Activated CD4-positive, alpha-beta T cell treated with anti-CD3 and anti-CD28 coated beads for 36 hours (primary cell): ENCODE data around the gene MED14. TPM values are rescaled to one million over a fixed set of nuclear protein-coding genes. Genes with fewer than 3 reads are reported as not detected.

ENCODE experiments used
- ATAC-seq: fragments of 200-7000 bp; cut with Tn5 transposase; one replicate; pipeline ENCODE4 v1.10.0; 2021; ENCODE audit warnings: mild to moderate bottlenecking, moderate library complexity
- CTCF ChIA-PET: fragments of 350-600 bp; sonication (Branson Sonifier 250); formaldehyde crosslinking; loops from one replicate; lab custom pipeline; 2021; ENCODE audit warnings: antibody characterized with exemption; lab: Charles Lee
- POLR2A ChIA-PET: fragments of 350-600 bp; sonication (Branson Sonifier 250); formaldehyde crosslinking; loops from one replicate; lab custom pipeline; 2021; ENCODE audit warnings: antibody characterized with exemption, inconsistent platforms; lab: Charles Lee
- DNase-seq: peaks from one replicate; pipeline ENCODE4 v3.0.0-alpha.2; 2020
- H3K27ac Mint-ChIP-seq: one replicate; pipeline ENCODE4 v1.8.0; 2021; ENCODE audit warnings: mixed read lengths
- H3K27me3 Mint-ChIP-seq: one replicate; pipeline ENCODE4 v1.8.0; 2021; ENCODE audit warnings: mixed read lengths
- H3K36me3 Mint-ChIP-seq: one replicate; pipeline ENCODE4 v1.8.0; 2021; ENCODE audit warnings: low read depth, mixed read lengths
- H3K4me1 Mint-ChIP-seq: one replicate; pipeline ENCODE4 v1.8.0; 2021; ENCODE audit warnings: mixed read lengths
- H3K4me3 Mint-ChIP-seq: one replicate; pipeline ENCODE4 v1.8.0; 2021; ENCODE audit warnings: mild to moderate bottlenecking, moderate library complexity, mixed read lengths
- H3K9me3 Mint-ChIP-seq: one replicate; pipeline ENCODE4 v1.8.0; 2021; ENCODE audit warnings: low read depth, mixed read lengths
- intact Hi-C, 2 experiments: fragments of 100-400 bp; cut with DNase I in 1 of 2; cut with micrococcal nuclease in 1 of 2; formaldehyde crosslinking; loops; one replicate each; pipeline versions ENCODE4 v1.14.2 to v1.15.1; 2022 to 2024; cut with DNase I, micrococcal nuclease
- total RNA-seq, 2 experiments: library from RNA; stranded (reverse); gene quantifications; one replicate each; pipeline ENCODE4 v1.2.3, GENCODE V29; 2021

Gene MED14
- total RNA-seq, 2 experiments from 2014 or later = 51.0 to 60.1 TPM

- Mint-ChIP-seq H3K36me3 (peaks cover 28% of the 10 kb centered on the region), H3K27me3 (no peaks in the 10 kb centered on the region), H3K4me3 (peak overlapping the region; percentile 79), H3K27ac (peak overlapping the region; percentile 96), H3K9me3 (no peaks in the 10 kb centered on the region), H3K4me1 (peaks cover 29% of the 10 kb centered on the region)
- CTCF ChIA-PET = interaction anchor here (0.6 kb wide), 1 partner anchor 91 kb away, joined by 3 read pairs; no protein-coding TSS in a partner anchor
- DNase-seq = peak; percentile 59
- POLR2A ChIA-PET = no interaction called here
- intact Hi-C loops = loop anchor here (1.0 to 10.0 kb wide), 5 partner anchors 64 to 1840 kb away; partner anchors contain the start of genes ATP6AP2 (in 1 of the 2), MED14 (in 1 of the 2), MID1IP1 (in 1 of the 2) and USP9X (in 1 of the 2)
- ATAC-seq = peak; percentile 49
Measured at GRCh38 chrX:40644821-40645358, 90.5 kb downstream of the MED14 start.

DNA sequence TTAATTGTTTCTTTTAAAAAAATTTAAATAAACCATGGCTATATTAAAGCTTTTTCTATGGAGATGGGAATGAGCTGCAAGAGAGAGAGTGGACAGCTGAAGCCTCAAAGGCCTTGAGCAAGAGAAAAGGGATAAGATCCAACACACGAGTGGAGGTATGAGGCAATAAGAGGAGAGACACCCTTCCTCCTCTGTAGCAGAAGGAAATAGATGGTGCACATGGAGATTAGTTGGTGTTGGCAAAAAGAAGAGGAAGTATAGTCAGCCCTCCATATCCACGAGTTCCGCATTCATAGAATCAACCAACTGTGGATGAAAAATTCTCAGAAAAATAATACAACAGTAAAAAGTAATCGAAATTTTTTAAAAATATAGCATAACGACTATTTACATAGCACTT is 91.2 kb downstream of the MED14 start:
- DNase-seq = no peak
- Mint-ChIP-seq H3K9me3 (no peaks in the 10 kb centered on the region), H3K27ac (peak overlapping the region; percentile 72), H3K4me1 (peaks cover 29% of the 10 kb centered on the region), H3K4me3 (peak overlapping the region; percentile 52), H3K36me3 (peaks cover 28% of the 10 kb centered on the region), H3K27me3 (no peaks in the 10 kb centered on the region)
- POLR2A ChIA-PET = no interaction called here
- intact Hi-C loops = loop anchor here (1.0 to 10.0 kb wide), 4 partner anchors 63 to 1839 kb away; partner anchors contain the start of genes ATP6AP2 (in 1 of the 2), MID1IP1 (in 1 of the 2) and USP9X (in 1 of the 2)
- CTCF ChIA-PET = interaction anchor here (0.6 to 1.4 kb wide), 3 partner anchors 27 to 232 kb away, joined by 3 to 5 read pairs (median 3); no protein-coding TSS in a partner anchor
- ATAC-seq = no peak

- intact Hi-C loops = no loop called here
Measured at GRCh38 chrX:40637687-40638086, 97.7 kb downstream of the MED14 start.

DNA sequence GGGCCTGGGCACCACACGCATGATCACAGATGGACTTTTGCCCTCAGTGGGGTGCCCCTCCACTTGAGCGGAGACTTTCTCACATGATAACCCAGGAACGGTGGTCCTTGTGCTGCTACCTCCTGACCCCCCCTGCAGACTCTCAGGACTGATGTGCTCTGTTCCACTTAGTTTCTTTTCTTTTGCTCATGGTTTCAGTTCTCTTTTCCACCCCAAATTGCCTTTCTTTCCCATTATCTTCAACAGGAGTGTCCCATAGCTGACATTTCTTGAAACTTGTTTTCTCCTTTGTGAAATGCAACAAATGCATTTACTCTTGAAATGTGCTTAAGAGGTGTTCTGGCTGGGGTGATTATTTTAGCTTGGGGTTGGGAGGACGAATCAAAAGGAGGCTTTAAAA is 103.1 kb downstream of the MED14 start:
- ATAC-seq (no peak), DNase-seq (no peak)
- Mint-ChIP-seq H3K27ac (peak overlapping the region; percentile 69), H3K27me3 (no peaks in the 10 kb centered on the region), H3K4me1 (peaks cover 7% of the 10 kb centered on the region), H3K9me3 (no peaks in the 10 kb centered on the region), H3K36me3 (peaks cover 23% of the 10 kb centered on the region), H3K4me3 (no peak overlapping the region)
- CTCF ChIA-PET = interaction anchor here (1.0 to 1.4 kb wide), 4 partner anchors 11 to 162 kb away, joined by 3 to 5 read pairs (median 4); no protein-coding TSS in a partner anchor
- intact Hi-C loops = loop anchor here in 1 of 2 experiments (5.0 kb wide), 1 partner anchor 40 kb away; no protein-coding TSS in a partner anchor
- POLR2A ChIA-PET = no interaction called here

More at GRCh38 chrX:40637687-40638086, 97.7 kb downstream of the MED14 start:
- no peaks in the 10 kb centered on the region for H3K9me3 Mint-ChIP-seq
- H3K36me3 Mint-ChIP-seq = peaks cover 37% of the 10 kb centered on the region
- no peak for ATAC-seq
- CTCF ChIA-PET = no interaction called here
- DNase-seq = no peak
- no peaks in the 10 kb centered on the region for H3K27me3 Mint-ChIP-seq
- peaks cover 20% of the 10 kb centered on the region for H3K4me1 Mint-ChIP-seq
- H3K27ac Mint-ChIP-seq = no peak overlapping the region
- no peak overlapping the region for H3K4me3 Mint-ChIP-seq
- POLR2A ChIA-PET = no interaction called here

GRCh38 chrX:40628506-40628905 is 106.8 kb downstream of the MED14 start:
- ChIA-PET POLR2A (no interaction called here), CTCF (interaction anchor here (1.3 kb wide), 1 partner anchor 85 kb away, joined by 3 read pairs; no protein-coding TSS in a partner anchor)
- Mint-ChIP-seq H3K4me3 (no peak overlapping the region), H3K36me3 (peaks cover 8% of the 10 kb centered on the region), H3K9me3 (no peaks in the 10 kb centered on the region), H3K27me3 (no peaks in the 10 kb centered on the region), H3K27ac (no peak overlapping the region), H3K4me1 (peaks cover 4% of the 10 kb centered on the region)
- intact Hi-C loops = no loop called here
- ATAC-seq = no peak
- DNase-seq = no peak

- no peak overlapping the region for H3K4me3 Mint-ChIP-seq
- no peaks in the 10 kb centered on the region for H3K9me3 Mint-ChIP-seq
- intact Hi-C loops = no loop called here
- CTCF ChIA-PET = interaction anchor here (1.1 kb wide), 1 partner anchor 169 kb away, joined by 3 read pairs; no protein-coding TSS in a partner anchor
- ATAC-seq (no peak), DNase-seq (no peak)
- H3K4me1 Mint-ChIP-seq = no peaks in the 10 kb centered on the region
- H3K27ac Mint-ChIP-seq = no peak overlapping the region
- no peaks in the 10 kb centered on the region for H3K36me3 Mint-ChIP-seq
- POLR2A ChIA-PET = no interaction called here
- no peaks in the 10 kb centered on the region for H3K27me3 Mint-ChIP-seq
Measured at GRCh38 chrX:40625294-40625693, 110.0 kb downstream of the MED14 start.

DNA sequence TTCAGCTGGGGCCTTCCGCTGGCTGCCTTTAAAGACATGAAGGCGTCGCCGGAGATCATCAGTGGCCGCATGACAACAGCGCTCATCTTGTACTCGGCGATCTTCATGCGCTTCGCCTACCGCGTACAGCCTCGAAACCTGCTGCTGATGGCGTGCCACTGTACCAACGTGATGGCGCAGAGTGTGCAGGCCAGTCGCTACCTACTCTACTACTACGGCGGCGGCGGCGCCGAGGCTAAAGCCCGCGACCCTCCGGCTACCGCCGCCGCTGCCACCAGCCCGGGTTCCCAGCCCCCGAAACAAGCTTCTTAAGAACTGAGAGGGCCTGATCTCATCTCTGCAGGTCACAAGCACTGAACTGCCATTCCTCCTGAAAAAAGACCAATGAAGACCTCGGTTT is 111.7 kb downstream of the MED14 start:
- Mint-ChIP-seq H3K27ac (no peak overlapping the region), H3K4me1 (no peaks in the 10 kb centered on the region), H3K9me3 (no peaks in the 10 kb centered on the region), H3K27me3 (no peaks in the 10 kb centered on the region), H3K4me3 (no peak overlapping the region), H3K36me3 (no peaks in the 10 kb centered on the region)
- DNase-seq (no peak), ATAC-seq (no peak)
- POLR2A ChIA-PET = no interaction called here
- CTCF ChIA-PET = no interaction called here
- intact Hi-C loops = no loop called here

DNA sequence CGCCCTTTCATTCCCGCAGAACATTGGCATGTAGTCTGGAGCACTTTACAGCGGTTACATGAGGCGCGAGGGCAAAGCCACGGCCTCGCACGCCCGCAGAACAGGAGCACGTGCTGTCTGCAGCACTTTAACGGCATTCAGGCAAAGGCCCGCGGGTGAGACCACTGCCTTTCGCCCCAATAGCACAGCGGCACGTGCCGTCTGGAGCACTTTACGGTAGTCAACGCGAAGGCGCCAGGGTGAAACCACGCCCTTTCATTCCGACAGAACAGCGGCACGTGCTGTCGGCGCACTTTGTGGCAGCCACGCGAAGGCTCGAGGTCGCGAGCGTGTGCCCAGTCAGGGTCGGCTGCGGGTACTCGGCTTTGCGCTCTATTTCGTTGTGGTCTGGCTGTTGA is 112.2 kb downstream of the MED14 start, which contains the start of gene MPC1L:
TSS of gene MPC1L (plus strand) at position 290 of the 398 bp plus-strand sequence. CDS start 138 bp downstream, outside the sequence.
- Mint-ChIP-seq H3K36me3 (no peaks in the 10 kb centered on the region), H3K4me3 (no peak within 1 kb of the TSS), H3K4me1 (no peaks in the 10 kb centered on the region), H3K9me3 (no peaks in the 10 kb centered on the region), H3K27me3 (no peaks in the 10 kb centered on the region), H3K27ac (no peak within 1 kb of the TSS)
- ChIA-PET POLR2A (no interaction called here), CTCF (no interaction called here)
- intact Hi-C loops = no loop called here
- DNase-seq = no peak
- no peak for ATAC-seq

DNA sequence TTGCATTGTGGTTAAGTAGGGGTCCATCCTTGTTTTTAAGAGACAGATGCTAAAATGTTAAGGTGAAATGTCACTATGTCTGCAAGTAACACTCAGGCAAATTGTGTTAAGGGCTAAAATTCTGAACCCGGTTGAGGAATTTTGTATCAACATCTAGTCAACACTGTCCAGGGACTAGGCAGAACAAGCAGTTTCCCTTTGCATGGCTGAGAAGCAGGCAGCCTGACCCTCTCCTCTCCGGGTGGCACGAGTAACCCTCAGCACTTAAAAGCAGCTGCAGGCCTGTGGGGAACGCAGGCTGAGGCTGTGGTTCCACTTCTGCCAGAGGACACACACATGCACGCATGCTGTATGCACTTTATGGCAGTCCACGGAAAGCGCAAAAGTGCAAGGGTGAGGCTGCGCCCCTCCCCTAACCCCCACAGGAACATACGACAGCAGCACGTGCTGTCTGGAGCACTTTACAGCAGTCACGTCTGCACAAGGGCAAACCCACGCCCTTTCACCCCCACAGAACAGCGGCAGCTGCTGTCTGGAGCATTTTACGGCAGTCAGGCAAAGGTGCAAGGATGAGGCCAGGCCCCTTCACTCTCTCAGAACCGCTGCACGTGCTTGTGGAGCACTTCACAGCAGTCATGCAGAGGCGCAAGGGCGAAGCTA is 112.7 kb downstream of the MED14 start:
- H3K4me1 Mint-ChIP-seq = no peaks in the 10 kb centered on the region
- H3K27me3 Mint-ChIP-seq = no peaks in the 10 kb centered on the region
- no peaks in the 10 kb centered on the region for H3K9me3 Mint-ChIP-seq
- H3K36me3 Mint-ChIP-seq = no peaks in the 10 kb centered on the region
- ChIA-PET POLR2A (no interaction called here), CTCF (no interaction called here)
- H3K4me3 Mint-ChIP-seq = no peak overlapping the region
- no peak for ATAC-seq
- no peak overlapping the region for H3K27ac Mint-ChIP-seq
- intact Hi-C loops = no loop called here
- no peak for DNase-seq

GRCh38 chrX:40617566-40617965 is 117.8 kb downstream of the MED14 start:
- H3K27me3 Mint-ChIP-seq = no peaks in the 10 kb centered on the region
- ATAC-seq (no peak), DNase-seq (no peak)
- no peaks in the 10 kb centered on the region for H3K4me1 Mint-ChIP-seq
- intact Hi-C loops = no loop called here
- POLR2A ChIA-PET = no interaction called here
- no peak overlapping the region for H3K27ac Mint-ChIP-seq
- H3K36me3 Mint-ChIP-seq = no peaks in the 10 kb centered on the region
- no peaks in the 10 kb centered on the region for H3K9me3 Mint-ChIP-seq
- CTCF ChIA-PET = interaction anchor here (1.1 to 1.8 kb wide), 2 partner anchors 12 to 26 kb away, joined by 4 to 5 read pairs; no protein-coding TSS in a partner anchor
- no peak overlapping the region for H3K4me3 Mint-ChIP-seq

DNA sequence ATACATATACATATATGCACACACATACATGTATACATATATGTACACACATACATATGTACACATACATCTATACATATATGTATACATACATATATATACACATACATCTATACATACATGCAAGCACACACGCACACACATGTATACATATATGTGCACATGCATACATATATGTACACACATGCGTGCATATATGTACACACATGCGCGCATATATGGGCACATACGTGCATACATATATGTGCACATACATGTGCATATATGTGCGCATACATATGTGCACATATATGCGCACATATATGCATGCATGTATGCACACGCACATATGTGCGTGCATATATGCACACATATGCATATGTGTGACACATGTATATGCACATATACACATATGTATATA is 119.4 kb downstream of the MED14 start:
- DNase-seq (no peak), ATAC-seq (no peak)
- Mint-ChIP-seq H3K4me3 (no peak overlapping the region), H3K27ac (no peak overlapping the region), H3K9me3 (no peaks in the 10 kb centered on the region), H3K36me3 (no peaks in the 10 kb centered on the region), H3K4me1 (no peaks in the 10 kb centered on the region), H3K27me3 (no peaks in the 10 kb centered on the region)
- intact Hi-C loops = no loop called here
- CTCF ChIA-PET = no interaction called here
- POLR2A ChIA-PET = no interaction called here
